Endothelial cell of umbilical vein (primary cell): ENCODE data around the gene MFSD8.

Source experiments
- EZH2 ChIP-seq: IDR thresholded peaks from 2 replicates; pipeline ENCODE4 v1.6.1; 2012; ENCODE audit warnings: borderline replicate concordance, low read depth, mild to moderate bottlenecking, moderate library complexity, low read length, inconsistent platforms; ENCODE audit not compliant: severe bottlenecking
- FOS ChIP-seq: IDR thresholded peaks from 2 replicates; pipeline ENCODE4 v1.6.1; 2011; ENCODE audit warnings: mild to moderate bottlenecking, low read length, moderate library complexity, borderline replicate concordance; ENCODE audit not compliant: insufficient read depth
- GATA2 ChIP-seq: IDR thresholded peaks from 2 replicates; pipeline ENCODE4 v1.7.0; 2011; ENCODE audit warnings: low read depth, mild to moderate bottlenecking, moderate library complexity, mixed read lengths, low read length; ENCODE audit not compliant: insufficient read length, insufficient read depth
- JUN ChIP-seq: IDR thresholded peaks from 2 replicates; pipeline ENCODE4 v1.6.1; 2011; ENCODE audit warnings: borderline replicate concordance, low read depth; ENCODE audit not compliant: insufficient read length, insufficient read depth
- POLR2A ChIP-seq: IDR thresholded peaks from 2 replicates; pipeline ENCODE4 v1.6.1; 2012; ENCODE audit warnings: low read depth, mild to moderate bottlenecking, control low read depth, low read length
- POLR2AphosphoS5 ChIP-seq: IDR thresholded peaks from 2 replicates; pipeline ENCODE4 v1.6.1; 2012; ENCODE audit warnings: low read depth, mild to moderate bottlenecking, control low read depth, low read length, moderate library complexity; ENCODE audit not compliant: insufficient read depth
- TF ChIP-seq, protein P1 (sequence below), 2 donors: IDR thresholded peaks; 1 replicate in 1 of 2; 2 replicates in 1 of 2; pipeline ENCODE4 v1.5.1; 2011; ENCODE audit warnings: low read length in 2 of 2, mild to moderate bottlenecking in 2 of 2, moderate library complexity in 2 of 2, control low read depth in 1 of 2, inconsistent platforms in 1 of 2, low read depth in 1 of 2; ENCODE audit not compliant: insufficient read depth in 1 of 2; ENCODE audit errors: extremely low read depth in 1 of 2
- TF ChIP-seq, protein P2 (sequence below): IDR thresholded peaks from 2 replicates; pipeline ENCODE4 v1.6.1; 2011; ENCODE audit not compliant: insufficient read depth, insufficient read length

DNA sequence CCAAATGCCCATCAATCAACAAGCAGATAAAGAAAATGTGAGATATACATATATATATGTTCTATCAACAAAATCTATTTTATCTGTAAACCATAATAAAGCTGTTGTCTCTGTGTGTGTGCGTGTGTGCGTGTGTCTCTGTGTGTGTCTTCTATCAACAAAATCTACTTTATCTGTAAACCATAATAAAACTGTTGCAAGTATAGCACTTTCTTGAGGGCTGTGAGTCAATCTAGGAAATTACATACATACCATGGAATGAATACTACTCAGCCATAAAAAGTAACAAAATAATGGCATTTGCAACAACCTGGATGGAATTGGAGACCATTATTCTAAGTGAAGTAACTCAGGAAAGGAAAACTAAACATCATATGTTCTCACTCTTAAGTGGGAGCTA, 96.8 kb downstream of the MFSD8 start:
- TF ChIP-seq, protein P1, sequence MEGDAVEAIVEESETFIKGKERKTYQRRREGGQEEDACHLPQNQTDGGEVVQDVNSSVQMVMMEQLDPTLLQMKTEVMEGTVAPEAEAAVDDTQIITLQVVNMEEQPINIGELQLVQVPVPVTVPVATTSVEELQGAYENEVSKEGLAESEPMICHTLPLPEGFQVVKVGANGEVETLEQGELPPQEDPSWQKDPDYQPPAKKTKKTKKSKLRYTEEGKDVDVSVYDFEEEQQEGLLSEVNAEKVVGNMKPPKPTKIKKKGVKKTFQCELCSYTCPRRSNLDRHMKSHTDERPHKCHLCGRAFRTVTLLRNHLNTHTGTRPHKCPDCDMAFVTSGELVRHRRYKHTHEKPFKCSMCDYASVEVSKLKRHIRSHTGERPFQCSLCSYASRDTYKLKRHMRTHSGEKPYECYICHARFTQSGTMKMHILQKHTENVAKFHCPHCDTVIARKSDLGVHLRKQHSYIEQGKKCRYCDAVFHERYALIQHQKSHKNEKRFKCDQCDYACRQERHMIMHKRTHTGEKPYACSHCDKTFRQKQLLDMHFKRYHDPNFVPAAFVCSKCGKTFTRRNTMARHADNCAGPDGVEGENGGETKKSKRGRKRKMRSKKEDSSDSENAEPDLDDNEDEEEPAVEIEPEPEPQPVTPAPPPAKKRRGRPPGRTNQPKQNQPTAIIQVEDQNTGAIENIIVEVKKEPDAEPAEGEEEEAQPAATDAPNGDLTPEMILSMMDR (IDR thresholded peaks at IDR 0.05; ENCODE audit: extremely low read depth in 1 of 2, insufficient read depth in 1 of 2, low read depth in 1 of 2, low read length in 2 of 2), result no peak
- no peak for TF ChIP-seq POLR2A
- TF ChIP-seq POLR2AphosphoS5, result no peak
- TF ChIP-seq JUN, result no peak
- TF ChIP-seq GATA2, result no peak
- TF ChIP-seq EZH2, result no peak
- TF ChIP-seq FOS, result no peak
- TF ChIP-seq, protein P2, sequence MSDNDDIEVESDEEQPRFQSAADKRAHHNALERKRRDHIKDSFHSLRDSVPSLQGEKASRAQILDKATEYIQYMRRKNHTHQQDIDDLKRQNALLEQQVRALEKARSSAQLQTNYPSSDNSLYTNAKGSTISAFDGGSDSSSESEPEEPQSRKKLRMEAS, result no peak
